GM12878 (cell line): ENCODE data around the gene PRM2. TPM values are rescaled to one million over a fixed set of nuclear protein-coding genes. Genes with fewer than 3 reads are reported as not detected.

ENCODE experiments used
- ATAC-seq: fragments of 200-7000 bp; cut with Tn5 transposase; 3 replicates; pipeline ENCODE4 v1.9.1; 2020; ENCODE audit warnings: mild to moderate bottlenecking, moderate library complexity
- BruUV-seq: library from RNA; stranded (reverse); fragments of 400-500 nt; replicated peaks from 2 replicates; lab custom pipeline; 2021; lab: Mats Ljungman, UMichigan
- CTCF ChIA-PET: fragments of 300-600 bp; sonication (Branson Sonifier 250); formaldehyde crosslinking; extraction: SDS; loops from one replicate; lab custom pipeline; 2021; ENCODE audit warnings: inconsistent platforms; lab: Yijun Ruan, JAX
- POLR2A ChIA-PET: fragments of 350-600 bp; formaldehyde crosslinking; extraction: SDS; loops from one replicate; lab custom pipeline; 2021; ENCODE audit warnings: inconsistent platforms; lab: Charles Lee
- RAD21 ChIA-PET: fragments of 300-600 bp; sonication (Branson Sonifier 250); formaldehyde crosslinking; loops from one replicate; lab custom pipeline; 2023; ENCODE audit warnings: antibody characterized with exemption; ENCODE audit not compliant: unreplicated experiment; lab: Charles Lee
- SMC1A ChIA-PET: fragments of 300-600 bp; sonication (Branson Sonifier 250); formaldehyde crosslinking; loops from one replicate; lab custom pipeline; 2023; ENCODE audit not compliant: unreplicated experiment, uncharacterized antibody; lab: Charles Lee
- DNase-seq: peaks from one replicate; pipeline ENCODE4 v3.0.0-alpha.2; 2011; ENCODE audit warnings: low read depth, low spot score
- FAIRE-seq: peaks from 3 replicates; lab custom pipeline; 2011; peaks lifted over from hg19 to GRCh38; lab: Jason Lieb, UNC
- H2AFZ ChIP-seq: 2 replicates; pipeline ENCODE4 v1.6.0; 2011; ENCODE audit warnings: low read depth, low read length, control low read depth; ENCODE audit not compliant: control insufficient read depth
- H3K27ac ChIP-seq: 2 replicates; pipeline ENCODE4 v1.5.1; 2011; ENCODE audit warnings: control low read depth; ENCODE audit not compliant: control insufficient read depth, insufficient read depth
- H3K27me3 ChIP-seq, 2 experiments: replicated peaks in 1 of 2; 2 replicates each; pipeline versions ENCODE4 v1.6.0 to v1.6.1; 2011; ENCODE audit warnings: low read length in 1 of 2; ENCODE audit not compliant: control insufficient read depth in 2 of 2, insufficient read depth in 2 of 2
- H3K36me3 ChIP-seq, 2 experiments: 2 replicates each; pipeline ENCODE4 v1.5.1; 2011; ENCODE audit warnings: low read length in 1 of 2; ENCODE audit not compliant: control insufficient read depth in 2 of 2, insufficient read depth in 2 of 2
- H3K4me1 ChIP-seq: 2 replicates; pipeline ENCODE4 v1.6.1; 2011; ENCODE audit warnings: mild to moderate bottlenecking, low read length, moderate library complexity, mixed read lengths; ENCODE audit not compliant: control insufficient read depth, insufficient read depth
- H3K4me2 ChIP-seq: 2 replicates; pipeline ENCODE4 v1.6.0; 2011; ENCODE audit warnings: control low read depth; ENCODE audit not compliant: control insufficient read depth, insufficient read depth
- H3K4me3 ChIP-seq: fragments of 200-600 bp; sonication (generic); 2 replicates; pipeline ENCODE4 v1.5.1; 2016
- H3K79me2 ChIP-seq: 2 replicates; pipeline ENCODE4 v1.6.0; 2011; ENCODE audit warnings: low read length; ENCODE audit not compliant: control insufficient read depth, insufficient read depth
- H3K9ac ChIP-seq: 2 replicates; pipeline ENCODE4 v1.8.0; 2011; ENCODE audit warnings: low read length, control low read depth, mixed read lengths; ENCODE audit not compliant: control insufficient read depth, insufficient read depth
- H3K9me3 ChIP-seq: replicated peaks from 3 replicates; pipeline ENCODE4 v1.5.1; 2011; ENCODE audit warnings: mild to moderate bottlenecking, low read length; ENCODE audit not compliant: control insufficient read depth, insufficient read depth
- H4K20me1 ChIP-seq: 2 replicates; pipeline ENCODE4 v1.6.0; 2011; ENCODE audit not compliant: control insufficient read depth, insufficient read depth
- BCL3 ChIP-seq: IDR thresholded peaks from 2 replicates; pipeline ENCODE4 v1.6.1; 2011; ENCODE audit warnings: borderline replicate concordance, low read depth, mild to moderate bottlenecking, moderate library complexity, low read length; ENCODE audit not compliant: insufficient read depth, poor library complexity, severe bottlenecking
- BHLHE40 ChIP-seq, 2 experiments: fragments of 450-650 bp in 1 of 2; IDR thresholded peaks; 2 replicates each; pipeline ENCODE4 v1.6.1; 2011 to 2017; ENCODE audit warnings: low read depth in 2 of 2, borderline replicate concordance in 1 of 2, improper control_type of control experiment in 1 of 2, low read length in 1 of 2, mild to moderate bottlenecking in 1 of 2
- CTCF ChIP-seq, 3 experiments: IDR thresholded peaks in 2 of 3; conservative IDR thresholded peaks in 1 of 3; 2 replicates each; pipeline ENCODE4 v1.5.1; 2011; ENCODE audit warnings: low read depth in 3 of 3, low read length in 3 of 3, mild to moderate bottlenecking in 3 of 3, control low read depth in 2 of 3, moderate library complexity in 2 of 3, inconsistent platforms in 1 of 3, mixed read lengths in 1 of 3; ENCODE audit not compliant: control insufficient read depth in 2 of 3, insufficient read depth in 1 of 3; ENCODE audit errors: extremely low read depth in 1 of 3
- GABPA ChIP-seq: IDR thresholded peaks from 2 replicates; pipeline ENCODE4 v1.6.1; 2014; ENCODE audit warnings: antibody characterized with exemption, low read depth, mild to moderate bottlenecking, inconsistent platforms
- HDAC6 ChIP-seq: fragments of 200-600 bp; sonication (generic); IDR thresholded peaks from one replicate; pipeline ENCODE4 v1.8.0; 2017; ENCODE audit warnings: antibody characterized with exemption; ENCODE audit not compliant: unreplicated experiment
- HDGF ChIP-seq: fragments of 450-650 bp; IDR thresholded peaks from 2 replicates; pipeline ENCODE4 v1.6.1; 2016; ENCODE audit warnings: antibody characterized with exemption
- IKZF1 ChIP-seq: fragments of 450-650 bp; conservative IDR thresholded peaks from 2 replicates; pipeline ENCODE4 v1.6.1; 2017; ENCODE audit warnings: antibody characterized with exemption, mild to moderate bottlenecking
- MEF2B ChIP-seq: fragments of 450-650 bp; IDR thresholded peaks from 2 replicates; pipeline ENCODE4 v1.6.1; 2018; ENCODE audit warnings: mild to moderate bottlenecking, moderate library complexity; ENCODE audit not compliant: partially characterized antibody, poor library complexity, severe bottlenecking
- PRDM15 ChIP-seq: fragments of 450-650 bp; formaldehyde crosslinking; IDR thresholded peaks from 2 replicates; pipeline ENCODE4 v1.4.0; 2020; ENCODE audit warnings: mild to moderate bottlenecking, moderate library complexity
- RELA ChIP-seq: fragments of 450-650 bp; IDR thresholded peaks from 2 replicates; pipeline ENCODE4 v1.8.0; 2014; ENCODE audit warnings: borderline replicate concordance; ENCODE audit not compliant: partially characterized antibody
- SIX5 ChIP-seq: IDR thresholded peaks from 2 replicates; pipeline ENCODE4 v1.6.1; 2011; ENCODE audit warnings: mild to moderate bottlenecking, low read depth, low read length, moderate library complexity; ENCODE audit not compliant: severe bottlenecking
- SP1 ChIP-seq: IDR thresholded peaks from one replicate; pipeline ENCODE4 v1.6.1; 2011; ENCODE audit warnings: low read depth, low read length
- TAF1 ChIP-seq: IDR thresholded peaks from 2 replicates; pipeline ENCODE4 v1.6.1; 2011; ENCODE audit warnings: mild to moderate bottlenecking, low read depth, low read length, borderline replicate concordance
- ZNF217 ChIP-seq: fragments of 450-650 bp; IDR thresholded peaks from 2 replicates; pipeline ENCODE4 v1.6.1; 2017; ENCODE audit warnings: antibody characterized with exemption, mild to moderate bottlenecking
- WGBS: methylation state at CpG from one replicate; pipeline ENCODE4 v1.1.6; 2016; ENCODE audit warnings: low lambda C conversion rate; ENCODE audit not compliant: insufficient replicate concordance, insufficient coverage; ENCODE audit errors: missing lambda C conversion rate; 5-methylcytosine and 5-hydroxymethylcytosine counted together
- in situ Hi-C: fragments of 300-500 bp; cut with MboI; formaldehyde crosslinking; loops from 9 replicates; pipeline ENCODE4 v1.14.3; 2018; ENCODE audit warnings: mixed read lengths
- intact Hi-C: fragments of 100-400 bp; cut with micrococcal nuclease; formaldehyde crosslinking; loops from one replicate; pipeline ENCODE4 v1.14.2; 2022; ENCODE audit not compliant: unreplicated experiment
- polyA plus RNA-seq, 11 experiments: library from polyadenylated mRNA; depleted of rRNA in 4 of 11; unstranded in 6 of 11; stranded (reverse) in 5 of 11; fragments of >200 nt; fragmentation: Nextera tagmentation in 4 of 11; fragmentation: Illumina TruSeq in 1 of 11; extraction: Ambion mirVana in 4 of 11; extraction: Trizol in 1 of 11; gene quantifications; 1 replicate in 1 of 11; 2 replicates in 10 of 11; pipeline versions ENCODE4 v1.2.1 to v1.2.3, GENCODE V29; 2011 to 2016; ENCODE audit warnings: inconsistent platforms in 2 of 11, missing spikeins in 2 of 11, low read depth in 1 of 11
- total RNA-seq, 4 experiments: library from RNA; depleted of rRNA in 3 of 4; stranded (reverse); fragments of >200 nt in 3 of 4; fragmentation: Illumina TruSeq in 1 of 4; extraction: Trizol in 1 of 4; gene quantifications; 2 replicates each; pipeline versions ENCODE4 v1.2.1 to v1.2.3, GENCODE V29; 2013 to 2021
- TF ChIP-seq, protein P1 (sequence below): IDR thresholded peaks from 2 replicates; pipeline ENCODE4 v1.6.1; 2011; ENCODE audit warnings: low read depth, low read length, improper control_type of control experiment, borderline replicate concordance

PRM2 gene
- total and polyA plus RNA-seq, 10 of the 15 experiments (the other 5 are each of a cell fraction or from before 2014, with no cell fraction given) = not detected

DNA sequence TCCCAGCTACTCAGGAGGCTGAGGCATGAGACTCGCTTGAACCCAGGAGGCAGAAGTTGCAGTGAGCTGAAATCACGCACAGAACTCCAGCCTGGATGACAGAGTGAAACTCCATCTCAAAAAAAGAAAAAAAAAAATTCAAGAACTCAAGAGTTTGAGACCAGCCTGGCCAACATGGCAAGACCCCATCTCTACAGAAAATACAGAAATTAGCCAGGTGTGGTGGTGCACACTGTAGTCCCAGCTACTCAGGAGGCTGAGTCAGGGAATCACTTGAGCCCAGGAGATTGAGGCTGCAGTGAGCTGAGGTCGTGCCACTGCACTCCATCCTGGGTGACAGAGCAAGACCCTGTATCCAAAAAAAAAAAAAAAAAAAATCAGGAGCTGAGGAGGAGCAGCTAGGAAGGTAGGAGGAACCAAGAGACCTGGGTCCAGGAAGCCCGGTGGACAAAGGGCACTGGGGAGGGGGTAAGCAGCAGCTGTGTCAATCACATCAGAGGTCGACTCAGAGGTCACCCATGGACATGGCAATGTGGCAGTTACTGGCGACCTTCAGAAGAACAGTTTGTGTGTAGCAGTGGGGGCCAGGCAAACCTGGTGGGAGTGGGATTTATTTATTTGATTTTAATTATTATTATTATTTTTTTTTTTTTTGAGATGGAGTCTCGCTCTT, 15.9 kb upstream of the PRM2 start:
- H4K20me1 ChIP-seq = no peaks in the 10 kb centered on the region
- no peak overlapping the region for H3K27ac ChIP-seq
- intact Hi-C loops (no loop called here), in situ Hi-C loops (no loop called here)
- ChIA-PET CTCF (no interaction called here), POLR2A (interaction anchor here (0.6 to 1.6 kb wide), 2 partner anchors 34 to 62 kb away, joined by 3 to 4 read pairs; no protein-coding TSS in a partner anchor), RAD21 (interaction anchor here (1.2 to 1.6 kb wide), 2 partner anchors 29 to 36 kb away, joined by 3 to 4 read pairs; partner anchors contain the start of gene SOCS1), SMC1A (interaction anchor here (0.7 to 1.0 kb wide), 2 partner anchors 9 to 62 kb away, joined by 3 to 4 read pairs; no protein-coding TSS in a partner anchor)
- no peak overlapping the region for H3K4me2 ChIP-seq
- no peaks in the 10 kb centered on the region for H3K36me3 ChIP-seq
- BruUV-seq = no TSS peak
- WGBS = 45% methylated on average over 7 of the region's 7 CpGs
- H3K27me3 ChIP-seq = no peaks in the 10 kb centered on the region
- H3K79me2 ChIP-seq = no peaks in the 10 kb centered on the region
- DNase-seq (no peak), ATAC-seq (no peak), FAIRE-seq (no peak)
- H2AFZ ChIP-seq = no peak overlapping the region
- H3K4me3 ChIP-seq = no peak overlapping the region
- no peak overlapping the region for H3K9ac ChIP-seq
- H3K4me1 ChIP-seq = peaks cover 18% of the 10 kb centered on the region
- H3K9me3 ChIP-seq = no peaks in the 10 kb centered on the region
- TF ChIP-seq SP1 (no peak), MEF2B (no peak), ZNF217 (no peak), SIX5 (no peak), CTCF (IDR thresholded peaks at IDR 0.05 in 2 of 3, conservative IDR thresholded peaks at IDR 0.05 in 1 of 3; ENCODE audit: control insufficient read depth in 2 of 3, extremely low read depth in 1 of 3, insufficient read depth in 1 of 3, low read depth in 3 of 3, low read length in 3 of 3) (no peak), HDGF (no peak), HDAC6 (no peak), BCL3 (no peak), TAF1 (no peak), IKZF1 (no peak), GABPA (no peak), BHLHE40 (IDR thresholded peaks at IDR 0.05; ENCODE audit: borderline replicate concordance in 1 of 2, low read depth in 2 of 2, low read length in 1 of 2) (no peak), PRDM15 (CRISPR knock-in tag) (no peak), RELA (no peak)
- TF ChIP-seq, protein P1, sequence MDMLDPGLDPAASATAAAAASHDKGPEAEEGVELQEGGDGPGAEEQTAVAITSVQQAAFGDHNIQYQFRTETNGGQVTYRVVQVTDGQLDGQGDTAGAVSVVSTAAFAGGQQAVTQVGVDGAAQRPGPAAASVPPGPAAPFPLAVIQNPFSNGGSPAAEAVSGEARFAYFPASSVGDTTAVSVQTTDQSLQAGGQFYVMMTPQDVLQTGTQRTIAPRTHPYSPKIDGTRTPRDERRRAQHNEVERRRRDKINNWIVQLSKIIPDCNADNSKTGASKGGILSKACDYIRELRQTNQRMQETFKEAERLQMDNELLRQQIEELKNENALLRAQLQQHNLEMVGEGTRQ = no peak
